Activated naive CD8-positive, alpha-beta T cell treated with anti-CD3 and anti-CD28 coated beads, Interleukin-2, amount 10 ng/mL, durations not matched to agents 7 days and 5 days (primary cell): Measurements from ENCODE around the gene RBPJ. TPM values are rescaled to one million over a fixed set of nuclear protein-coding genes. Genes with fewer than 3 reads are reported as not detected.

Experiments used
- ATAC-seq: fragments of 150-1000 bp; cut with Tn5 transposase; one replicate; pipeline ENCODE4 v1.10.0; 2021; ENCODE audit warnings: low read depth, moderate library complexity
- POLR2A ChIA-PET: fragments of 350-600 bp; sonication (Branson Sonifier 250); formaldehyde crosslinking; loops from one replicate; lab custom pipeline; 2021; ENCODE audit warnings: antibody characterized with exemption; lab: Charles Lee
- DNase-seq: peaks from one replicate; pipeline ENCODE4 v3.0.0; 2021
- H3K27ac Mint-ChIP-seq: one replicate; pipeline ENCODE4 v1.8.0; 2022; ENCODE audit warnings: mild to moderate bottlenecking, mixed read lengths
- H3K27me3 Mint-ChIP-seq: one replicate; pipeline ENCODE4 v1.8.0; 2022; ENCODE audit warnings: mild to moderate bottlenecking, moderate library complexity, mixed read lengths
- H3K36me3 Mint-ChIP-seq: one replicate; pipeline ENCODE4 v1.8.0; 2021; ENCODE audit warnings: mild to moderate bottlenecking, mixed read lengths
- H3K4me1 Mint-ChIP-seq: one replicate; pipeline ENCODE4 v1.8.0; 2021; ENCODE audit warnings: mixed read lengths
- H3K4me3 Mint-ChIP-seq: one replicate; pipeline ENCODE4 v1.8.0; 2022; ENCODE audit warnings: mild to moderate bottlenecking, moderate library complexity, mixed read lengths
- H3K9me3 Mint-ChIP-seq: one replicate; pipeline ENCODE4 v1.8.0; 2021; ENCODE audit warnings: mixed read lengths
- total RNA-seq, 2 experiments: library from RNA; stranded (reverse); gene quantifications; one replicate each; pipeline ENCODE4 v1.2.3, GENCODE V29; 2021

RBPJ gene
- total RNA-seq, 2 experiments from 2014 or later: 60.7 to 75.3 TPM

DNA sequence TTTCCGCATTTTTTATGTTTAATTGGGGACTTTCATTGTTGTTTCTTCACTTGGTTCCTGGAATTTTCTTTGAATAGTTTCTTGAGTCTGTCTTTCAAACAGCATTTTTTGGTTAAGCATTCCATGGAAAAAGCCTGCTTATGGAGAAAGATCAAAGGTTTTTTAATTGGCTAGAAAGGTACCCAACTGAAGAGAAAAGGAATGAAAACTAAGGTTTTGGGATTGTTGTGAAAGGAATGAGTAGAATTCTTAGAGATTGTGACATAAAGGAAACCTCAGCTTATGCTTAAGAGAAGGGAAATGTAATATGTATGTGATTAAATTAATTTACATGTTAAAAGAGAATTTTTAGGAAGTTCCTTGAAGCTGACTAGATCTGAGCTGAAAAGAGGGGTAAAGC, 86.7 kb downstream of the RBPJ start:
- peaks cover 9% of the 10 kb centered on the region for H3K9me3 Mint-ChIP-seq
- peaks cover 11% of the 10 kb centered on the region for H3K4me1 Mint-ChIP-seq
- no peak overlapping the region for H3K27ac Mint-ChIP-seq
- DNase-seq: no peak
- POLR2A ChIA-PET: interaction anchor here (0.7 kb wide), 1 partner anchor 23 kb away, joined by 3 read pairs; no protein-coding TSS in a partner anchor
- no peak overlapping the region for H3K4me3 Mint-ChIP-seq
- peaks cover 38% of the 10 kb centered on the region for H3K36me3 Mint-ChIP-seq
- H3K27me3 Mint-ChIP-seq: no peaks in the 10 kb centered on the region
- no peak for ATAC-seq

DNA sequence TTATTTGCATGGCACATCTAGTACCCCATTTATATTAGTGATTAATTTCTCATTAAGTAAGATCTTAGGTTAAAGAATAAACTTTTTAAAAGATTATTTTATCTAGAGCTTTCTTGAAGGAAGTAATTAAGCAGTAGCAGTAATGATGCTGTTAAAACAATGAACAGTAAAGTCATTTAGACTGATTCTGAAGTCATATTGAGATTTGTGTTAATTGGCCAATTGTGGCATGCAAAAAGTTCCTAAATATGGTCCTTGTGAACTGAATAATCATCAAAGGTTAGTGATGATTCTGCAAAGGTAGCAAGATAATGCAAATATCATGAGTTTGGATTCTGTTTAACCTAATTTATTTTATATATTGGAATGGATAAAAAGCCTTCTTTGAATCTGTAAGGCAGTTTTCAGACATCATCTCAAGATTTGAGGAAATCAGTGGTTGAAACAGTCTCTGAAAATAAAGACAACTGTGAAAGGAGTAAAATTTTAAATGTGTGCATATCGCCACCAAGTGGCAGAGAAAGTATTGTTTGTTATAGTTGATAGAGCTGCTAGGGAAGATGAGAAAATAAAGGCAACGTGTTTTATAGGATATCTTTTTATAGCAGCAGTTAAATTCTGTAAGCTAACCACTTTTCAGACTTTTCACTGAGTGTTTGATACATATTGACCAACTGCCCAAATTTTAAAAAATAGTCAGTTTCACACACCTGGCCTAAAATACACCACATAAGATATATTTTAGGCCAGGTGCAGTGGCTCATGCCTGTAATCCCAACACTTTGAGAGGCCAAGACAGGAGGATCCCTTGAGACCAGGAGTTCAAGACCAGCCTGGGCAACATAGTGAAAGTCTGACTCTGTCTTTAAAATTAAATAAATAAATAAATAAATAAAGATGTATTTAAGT, 89.8 kb downstream of the RBPJ start:
- Mint-ChIP-seq H3K36me3 (peaks cover 26% of the 10 kb centered on the region), H3K4me1 (no peaks in the 10 kb centered on the region), H3K4me3 (no peak overlapping the region), H3K9me3 (peaks cover 6% of the 10 kb centered on the region), H3K27ac (no peak overlapping the region), H3K27me3 (no peaks in the 10 kb centered on the region)
- no peak for ATAC-seq
- POLR2A ChIA-PET: no interaction called here
- no peak for DNase-seq

DNA sequence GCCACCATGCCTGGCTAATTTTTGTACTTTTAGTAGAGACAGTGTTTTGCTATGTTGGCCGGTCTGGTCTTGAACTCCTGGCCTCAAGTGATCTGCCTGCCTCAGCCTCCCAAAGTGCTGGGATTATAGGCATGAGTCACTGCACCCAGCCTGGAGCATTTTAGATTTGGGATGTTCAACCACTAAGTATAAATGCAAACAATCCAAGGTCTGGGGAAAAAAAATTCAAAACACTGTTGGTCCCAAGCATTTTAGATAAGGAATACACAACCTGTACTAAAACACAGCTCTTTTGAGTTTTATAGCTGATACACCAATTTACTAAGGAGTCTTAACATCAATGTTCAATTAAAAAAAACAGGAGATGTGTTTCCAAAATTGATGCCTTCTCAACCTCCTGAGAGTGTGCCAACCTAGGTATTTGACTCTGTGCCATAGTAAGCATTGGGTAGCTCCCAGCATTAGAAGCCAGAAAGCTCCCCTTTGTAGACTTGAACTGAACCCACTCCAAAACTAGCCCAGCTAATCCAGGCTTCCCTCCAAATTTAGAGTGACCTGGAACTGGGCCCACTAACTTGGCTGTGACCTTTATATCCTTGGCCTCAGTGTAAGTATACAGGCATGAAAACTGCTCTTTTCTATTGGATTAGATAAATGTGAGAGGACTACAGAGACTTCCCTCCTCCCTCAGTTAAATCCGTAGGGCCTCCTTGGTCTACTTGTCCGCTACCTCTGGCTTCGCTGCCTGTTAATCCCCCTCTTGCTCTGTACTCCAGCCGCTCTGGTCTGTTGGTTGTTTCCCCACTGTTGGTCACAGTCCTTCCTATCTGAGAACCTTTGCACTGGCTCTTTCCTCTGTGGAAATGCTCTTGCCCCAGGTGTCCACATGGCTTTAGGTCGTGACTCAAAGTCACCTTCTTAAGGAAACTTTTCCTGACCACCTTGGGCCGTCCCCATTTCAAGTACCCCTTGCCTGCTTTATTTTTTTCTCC, 91.9 kb downstream of the RBPJ start:
- ATAC-seq: no peak
- H3K36me3 Mint-ChIP-seq: peaks cover 11% of the 10 kb centered on the region
- no peak for DNase-seq
- no peaks in the 10 kb centered on the region for H3K27me3 Mint-ChIP-seq
- H3K27ac Mint-ChIP-seq: no peak overlapping the region
- H3K9me3 Mint-ChIP-seq: no peaks in the 10 kb centered on the region
- no peak overlapping the region for H3K4me3 Mint-ChIP-seq
- POLR2A ChIA-PET: no interaction called here
- H3K4me1 Mint-ChIP-seq: no peaks in the 10 kb centered on the region

DNA sequence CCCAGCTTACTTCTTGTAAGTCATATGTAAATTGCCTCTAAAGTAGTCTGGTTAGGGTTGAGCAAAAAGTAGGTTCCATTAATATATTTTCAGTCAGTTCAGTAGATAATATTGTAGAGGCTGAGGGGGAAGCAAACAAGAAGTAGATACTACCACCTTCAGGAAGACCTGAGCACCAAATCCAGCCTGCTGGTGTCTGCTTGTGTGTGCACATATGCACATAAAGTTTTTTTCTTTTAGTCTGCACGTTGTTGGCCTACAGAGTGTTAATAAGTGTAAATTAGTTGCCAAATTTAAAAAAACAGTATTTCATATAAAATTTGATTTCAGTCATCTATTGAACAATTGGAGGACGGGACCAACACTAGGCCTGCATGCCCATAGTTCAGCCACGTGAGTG, 92.8 kb downstream of the RBPJ start:
- no peak for DNase-seq
- POLR2A ChIA-PET: no interaction called here
- Mint-ChIP-seq H3K4me1 (no peaks in the 10 kb centered on the region), H3K27me3 (no peaks in the 10 kb centered on the region), H3K36me3 (peaks cover 9% of the 10 kb centered on the region), H3K9me3 (no peaks in the 10 kb centered on the region), H3K4me3 (no peak overlapping the region), H3K27ac (no peak overlapping the region)
- ATAC-seq: no peak

DNA sequence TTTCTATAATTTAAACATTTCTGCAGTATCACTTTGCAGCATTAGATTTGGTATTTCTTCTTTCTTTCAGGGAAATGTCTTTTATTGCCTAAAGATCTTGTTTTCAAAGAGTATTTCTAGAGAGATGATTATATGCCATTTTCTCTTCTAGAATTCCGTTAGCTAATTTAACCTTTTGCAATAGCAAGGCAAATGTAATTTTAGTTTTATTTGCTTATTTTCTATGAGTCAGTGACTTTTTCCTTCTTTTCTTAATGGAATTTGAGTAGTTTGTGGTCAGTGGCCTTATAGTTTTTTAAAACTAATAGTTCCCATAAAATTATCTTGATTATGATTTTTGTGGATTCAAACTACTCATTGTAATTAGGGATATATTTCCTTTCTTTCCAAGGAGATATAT, 97.3 kb downstream of the RBPJ start:
- no peak for DNase-seq
- H3K4me1 Mint-ChIP-seq: peaks cover 2% of the 10 kb centered on the region
- H3K27ac Mint-ChIP-seq: no peak overlapping the region
- H3K4me3 Mint-ChIP-seq: no peak overlapping the region
- H3K9me3 Mint-ChIP-seq: no peaks in the 10 kb centered on the region
- H3K36me3 Mint-ChIP-seq: peaks cover 26% of the 10 kb centered on the region
- H3K27me3 Mint-ChIP-seq: no peaks in the 10 kb centered on the region
- POLR2A ChIA-PET: no interaction called here
- ATAC-seq: no peak

DNA sequence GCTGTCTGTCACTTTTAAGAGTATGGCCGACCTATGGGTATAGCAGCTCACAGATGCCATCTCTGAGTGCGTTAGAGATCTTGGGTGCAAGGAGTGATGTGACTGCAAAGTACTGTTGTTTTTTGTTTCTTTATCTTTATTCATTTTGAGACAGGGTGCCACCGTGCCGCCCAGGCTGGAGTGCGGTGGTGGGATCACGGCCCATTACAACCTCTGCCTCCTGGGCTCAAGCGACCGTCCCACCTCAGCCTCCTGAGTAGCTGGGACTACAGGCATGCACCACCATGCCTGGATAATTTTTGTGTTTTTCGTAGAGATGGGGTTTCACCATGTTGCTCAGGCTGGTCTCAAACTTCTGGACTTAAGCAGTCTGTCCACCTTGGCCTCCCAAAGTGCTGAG, 98.0 kb downstream of the RBPJ start:
- Mint-ChIP-seq H3K4me3 (no peak overlapping the region), H3K27ac (no peak overlapping the region), H3K27me3 (no peaks in the 10 kb centered on the region), H3K4me1 (peaks cover 3% of the 10 kb centered on the region), H3K9me3 (no peaks in the 10 kb centered on the region), H3K36me3 (peaks cover 28% of the 10 kb centered on the region)
- POLR2A ChIA-PET: no interaction called here
- no peak for DNase-seq
- ATAC-seq: no peak

DNA sequence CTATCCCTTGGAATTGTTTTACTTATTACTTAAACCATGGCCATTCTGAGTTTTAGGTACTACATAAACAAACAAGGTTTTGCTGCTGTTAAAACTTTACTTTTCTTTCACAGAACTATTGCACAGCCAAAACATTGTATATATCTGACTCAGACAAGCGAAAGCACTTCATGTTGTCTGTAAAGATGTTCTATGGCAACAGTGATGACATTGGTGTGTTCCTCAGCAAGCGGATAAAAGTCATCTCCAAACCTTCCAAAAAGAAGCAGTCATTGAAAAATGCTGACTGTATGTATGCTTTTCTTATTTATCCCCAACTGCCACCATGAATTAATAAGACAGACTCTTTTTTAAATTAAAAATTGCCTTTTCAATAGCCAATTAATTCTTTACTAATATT, 99.6 kb downstream of the RBPJ start:
- no peak for ATAC-seq

DNA sequence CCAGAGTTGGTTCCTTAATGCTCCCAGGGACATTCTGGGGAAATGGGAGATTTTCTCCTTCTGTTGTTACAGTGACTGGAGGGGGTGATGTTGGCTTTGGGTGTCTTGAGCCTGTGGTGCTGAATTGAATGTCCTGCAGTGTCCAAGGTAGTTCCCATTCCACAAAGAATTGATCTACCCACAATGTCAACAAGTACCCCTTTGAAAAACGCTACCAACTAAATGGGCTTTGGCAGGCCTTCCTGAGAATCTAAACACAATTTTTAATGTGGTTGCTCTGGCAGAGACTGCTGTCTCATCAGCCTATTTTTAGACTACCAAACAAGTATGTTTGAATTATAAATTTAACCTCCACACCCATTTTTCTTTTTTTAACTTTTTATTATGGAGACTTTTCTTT, 100.1 kb downstream of the RBPJ start:
- no peak overlapping the region for H3K4me3 Mint-ChIP-seq
- DNase-seq (no peak), ATAC-seq (no peak)
- no peak overlapping the region for H3K27ac Mint-ChIP-seq
- no peaks in the 10 kb centered on the region for H3K27me3 Mint-ChIP-seq
- H3K36me3 Mint-ChIP-seq: peaks cover 26% of the 10 kb centered on the region
- POLR2A ChIA-PET: no interaction called here
- H3K9me3 Mint-ChIP-seq: no peaks in the 10 kb centered on the region
- peaks cover 3% of the 10 kb centered on the region for H3K4me1 Mint-ChIP-seq

More for the DNA sequence above, 99.6 kb downstream of the RBPJ start:
- Mint-ChIP-seq H3K36me3 (peaks cover 25% of the 10 kb centered on the region), H3K4me1 (peaks cover 3% of the 10 kb centered on the region), H3K9me3 (no peaks in the 10 kb centered on the region), H3K27ac (no peak overlapping the region), H3K27me3 (no peaks in the 10 kb centered on the region), H3K4me3 (no peak overlapping the region)
- POLR2A ChIA-PET: no interaction called here
- DNase-seq: no peak

DNA sequence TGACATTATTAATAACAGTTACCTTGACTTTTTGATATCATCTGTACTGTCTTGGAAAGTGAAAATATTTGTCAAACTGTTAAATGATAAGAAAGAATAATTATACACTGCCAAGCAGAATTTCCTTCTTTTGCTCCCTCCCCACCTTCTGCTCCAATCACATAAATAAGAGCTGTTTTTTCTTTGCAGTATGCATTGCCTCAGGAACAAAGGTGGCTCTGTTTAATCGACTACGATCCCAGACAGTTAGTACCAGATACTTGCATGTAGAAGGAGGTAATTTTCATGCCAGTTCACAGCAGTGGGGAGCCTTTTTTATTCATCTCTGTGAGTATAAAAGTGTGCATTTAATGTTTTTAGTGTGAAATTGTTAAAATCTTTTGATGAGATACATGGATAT, 103.3 kb downstream of the RBPJ start:
- POLR2A ChIA-PET: no interaction called here

DNA sequence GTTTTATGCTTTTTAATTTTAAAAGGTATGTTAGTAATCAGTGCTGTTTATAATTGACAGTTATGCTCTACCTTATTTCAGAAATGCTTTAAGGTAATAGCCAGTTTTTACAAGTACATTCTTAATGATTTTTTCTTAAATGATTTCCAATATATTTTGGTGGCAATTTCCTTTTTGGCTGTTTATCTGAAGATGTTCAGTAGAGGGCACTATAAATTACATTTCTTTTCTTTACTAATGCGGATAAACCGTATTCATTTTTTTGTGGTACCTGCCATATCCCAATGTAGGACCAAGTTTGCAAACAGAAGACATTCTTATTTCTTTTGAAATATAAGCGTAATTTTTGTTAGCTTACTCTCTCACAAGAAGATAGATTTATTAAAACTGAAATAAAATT, 104.0 kb downstream of the RBPJ start:
- H3K27ac Mint-ChIP-seq: no peak overlapping the region
- H3K4me1 Mint-ChIP-seq: peaks cover 5% of the 10 kb centered on the region
- peaks cover 26% of the 10 kb centered on the region for H3K36me3 Mint-ChIP-seq
- POLR2A ChIA-PET: no interaction called here
- H3K27me3 Mint-ChIP-seq: no peaks in the 10 kb centered on the region
- DNase-seq (no peak), ATAC-seq (no peak)
- H3K4me3 Mint-ChIP-seq: no peak overlapping the region
- no peaks in the 10 kb centered on the region for H3K9me3 Mint-ChIP-seq

More for the DNA sequence above, 103.3 kb downstream of the RBPJ start:
- no peak for ATAC-seq
- Mint-ChIP-seq H3K9me3 (no peaks in the 10 kb centered on the region), H3K27me3 (no peaks in the 10 kb centered on the region), H3K4me3 (no peak overlapping the region), H3K36me3 (peaks cover 26% of the 10 kb centered on the region), H3K27ac (no peak overlapping the region), H3K4me1 (peaks cover 5% of the 10 kb centered on the region)
- no peak for DNase-seq

DNA sequence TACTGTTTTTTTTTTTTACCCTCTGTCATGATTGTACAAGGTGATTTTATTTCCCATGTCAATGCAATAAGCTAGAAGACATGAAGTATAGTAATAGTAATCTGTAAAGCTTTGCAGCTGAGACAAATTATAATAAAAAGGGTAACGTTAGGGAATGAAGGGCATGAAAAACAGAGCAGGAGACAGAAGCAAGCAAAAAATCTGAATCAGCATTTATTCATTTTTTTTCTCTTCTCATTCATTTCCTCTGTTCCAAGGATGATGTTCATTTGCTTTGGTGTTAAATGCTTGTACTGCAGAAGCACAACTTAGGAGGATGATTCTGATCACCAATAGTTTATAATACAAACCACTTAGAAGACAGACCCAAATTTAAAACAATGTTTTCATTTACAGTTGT, 105.1 kb downstream of the RBPJ start:
- Mint-ChIP-seq H3K4me3 (no peak overlapping the region), H3K27me3 (no peaks in the 10 kb centered on the region), H3K27ac (no peak overlapping the region), H3K36me3 (peaks cover 32% of the 10 kb centered on the region), H3K9me3 (no peaks in the 10 kb centered on the region), H3K4me1 (peaks cover 5% of the 10 kb centered on the region)
- no peak for DNase-seq
- POLR2A ChIA-PET: no interaction called here
- no peak for ATAC-seq

DNA sequence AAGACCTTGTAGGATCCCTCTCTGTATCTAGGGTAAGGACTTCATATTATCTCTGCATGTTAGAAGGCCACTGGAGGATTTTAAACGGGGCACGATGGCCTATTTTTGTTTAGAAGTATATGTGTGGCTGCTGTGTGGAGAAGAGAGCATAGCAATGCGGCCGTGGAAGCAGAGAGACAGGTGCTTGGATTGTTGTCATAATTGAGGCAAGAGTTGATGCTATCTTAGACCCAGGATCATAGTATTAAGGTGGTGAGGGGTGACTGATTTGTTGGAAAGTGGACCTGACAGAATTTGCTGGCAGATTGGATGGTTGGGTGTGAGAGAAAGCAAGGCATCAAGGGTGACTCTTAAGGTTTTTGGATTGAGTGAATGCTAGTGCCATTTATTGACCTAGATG, 106.1 kb downstream of the RBPJ start:
- peaks cover 26% of the 10 kb centered on the region for H3K36me3 Mint-ChIP-seq
- ATAC-seq: no peak
- H3K9me3 Mint-ChIP-seq: no peaks in the 10 kb centered on the region
- no peak for DNase-seq
- H3K4me1 Mint-ChIP-seq: peaks cover 5% of the 10 kb centered on the region
- H3K27me3 Mint-ChIP-seq: no peaks in the 10 kb centered on the region
- no peak overlapping the region for H3K4me3 Mint-ChIP-seq
- H3K27ac Mint-ChIP-seq: no peak overlapping the region
- POLR2A ChIA-PET: no interaction called here

DNA sequence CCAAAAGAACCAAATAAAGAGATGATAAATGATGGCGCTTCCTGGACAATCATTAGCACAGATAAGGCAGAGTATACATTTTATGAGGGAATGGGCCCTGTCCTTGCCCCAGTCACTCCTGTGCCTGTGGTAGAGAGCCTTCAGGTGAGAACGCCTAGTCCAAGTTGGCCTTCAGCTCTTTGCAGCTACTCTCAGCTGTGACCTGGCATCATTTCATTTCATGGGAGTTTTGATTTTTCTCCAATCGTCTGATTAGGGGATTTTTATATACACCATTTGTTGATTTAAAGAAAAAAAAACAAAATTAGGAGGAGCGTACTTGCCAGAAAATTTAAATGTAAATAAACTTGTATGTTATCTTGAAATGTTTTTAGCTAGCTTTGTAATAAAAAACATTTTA, 109.1 kb downstream of the RBPJ start:
- Mint-ChIP-seq H3K27ac (no peak overlapping the region), H3K36me3 (peaks cover 16% of the 10 kb centered on the region), H3K4me1 (peaks cover 2% of the 10 kb centered on the region), H3K27me3 (no peaks in the 10 kb centered on the region), H3K4me3 (no peak overlapping the region), H3K9me3 (no peaks in the 10 kb centered on the region)
- DNase-seq (no peak), ATAC-seq (no peak)
- POLR2A ChIA-PET: no interaction called here
